ENCODE measurements around the gene CCDC34.

CCDC34 gene

DNA sequence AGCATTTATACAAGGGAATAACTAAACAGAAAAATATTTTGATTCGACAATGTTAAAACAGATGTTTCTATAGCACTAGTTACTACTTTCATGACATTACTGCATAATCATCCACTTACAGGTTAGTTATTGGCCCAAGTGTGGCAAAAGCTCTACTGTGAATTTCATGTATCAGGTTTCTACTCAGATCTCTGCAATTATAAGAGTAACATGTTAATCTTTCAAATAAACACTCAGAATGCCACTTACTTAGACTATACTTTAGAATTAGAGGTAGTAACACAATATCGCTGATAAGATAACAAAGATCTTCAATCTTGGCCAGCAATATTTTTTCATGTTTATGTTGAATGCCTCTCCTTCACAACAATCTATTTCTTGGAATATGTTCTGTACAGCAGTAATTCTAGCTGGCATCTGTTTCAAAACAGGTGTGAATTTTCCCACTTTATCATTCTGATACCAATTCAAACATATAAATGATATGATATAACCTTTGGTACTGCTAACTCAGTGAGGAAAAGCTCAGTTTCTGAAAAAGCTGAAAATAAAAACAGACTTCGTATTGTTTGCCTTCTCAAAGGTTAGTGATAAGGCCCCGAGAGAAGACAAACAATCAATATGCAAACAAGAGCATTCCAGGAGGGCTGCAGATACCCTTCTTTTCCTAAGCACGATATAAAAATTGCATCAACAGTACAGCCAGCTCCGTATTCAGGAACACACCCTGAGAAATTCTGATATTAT lies 11.0 kb upstream of the CCDC34 start:
- no peaks in the 10 kb centered on the region for H3K36me3 ChIP-seq (ENCODE audit: insufficient read depth, low read length)
- H3K9me3 ChIP-seq (ENCODE audit: insufficient read depth, low read depth, low read length), result no peaks in the 10 kb centered on the region
- H3K27me3 ChIP-seq (ENCODE audit: insufficient read depth, low read length, poor library complexity, severe bottlenecking), result no peaks in the 10 kb centered on the region
- no peak overlapping the region for H3K4me3 ChIP-seq (ENCODE audit: low read length, poor library complexity, severe bottlenecking)
- H3K4me1 ChIP-seq (ENCODE audit: insufficient read depth, low read length, poor library complexity, severe bottlenecking), result no peaks in the 10 kb centered on the region
- no peaks in the 10 kb centered on the region for H3K79me2 ChIP-seq (ENCODE audit: insufficient read depth, low read length)
- no peaks in the 10 kb centered on the region for H4K20me1 ChIP-seq (ENCODE audit: insufficient read depth, low read length, poor library complexity, severe bottlenecking)
- H2AFZ ChIP-seq (ENCODE audit: low read length), result no peak overlapping the region
- no peaks in the 10 kb centered on the region for H3F3A ChIP-seq (ENCODE audit: low read depth)
- H3K9me2 ChIP-seq (replicated peaks; ENCODE audit: low read depth, low read length), result no peaks in the 10 kb centered on the region
- H3K4me2 ChIP-seq (ENCODE audit: low read depth, low read length, poor library complexity, severe bottlenecking), result no peak overlapping the region
- TF ChIP-seq EZH2phosphoT487 (IDR thresholded peaks at IDR 0.05; ENCODE audit: borderline replicate concordance), result no peak
- TF ChIP-seq, protein P1, sequence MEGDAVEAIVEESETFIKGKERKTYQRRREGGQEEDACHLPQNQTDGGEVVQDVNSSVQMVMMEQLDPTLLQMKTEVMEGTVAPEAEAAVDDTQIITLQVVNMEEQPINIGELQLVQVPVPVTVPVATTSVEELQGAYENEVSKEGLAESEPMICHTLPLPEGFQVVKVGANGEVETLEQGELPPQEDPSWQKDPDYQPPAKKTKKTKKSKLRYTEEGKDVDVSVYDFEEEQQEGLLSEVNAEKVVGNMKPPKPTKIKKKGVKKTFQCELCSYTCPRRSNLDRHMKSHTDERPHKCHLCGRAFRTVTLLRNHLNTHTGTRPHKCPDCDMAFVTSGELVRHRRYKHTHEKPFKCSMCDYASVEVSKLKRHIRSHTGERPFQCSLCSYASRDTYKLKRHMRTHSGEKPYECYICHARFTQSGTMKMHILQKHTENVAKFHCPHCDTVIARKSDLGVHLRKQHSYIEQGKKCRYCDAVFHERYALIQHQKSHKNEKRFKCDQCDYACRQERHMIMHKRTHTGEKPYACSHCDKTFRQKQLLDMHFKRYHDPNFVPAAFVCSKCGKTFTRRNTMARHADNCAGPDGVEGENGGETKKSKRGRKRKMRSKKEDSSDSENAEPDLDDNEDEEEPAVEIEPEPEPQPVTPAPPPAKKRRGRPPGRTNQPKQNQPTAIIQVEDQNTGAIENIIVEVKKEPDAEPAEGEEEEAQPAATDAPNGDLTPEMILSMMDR (conservative IDR thresholded peaks at IDR 0.05; ENCODE audit: low read length), result no peak
- H3K9ac ChIP-seq (ENCODE audit: low read depth, low read length, poor library complexity, severe bottlenecking), result no peak overlapping the region

GRCh38 chr11:27373392-27373791 lies 10.4 kb upstream of the CCDC34 start:
- H3K79me2 ChIP-seq (ENCODE audit: insufficient read depth, low read length), result no peaks in the 10 kb centered on the region
- TF ChIP-seq EZH2phosphoT487 (IDR thresholded peaks at IDR 0.05; ENCODE audit: borderline replicate concordance), result no peak
- TF ChIP-seq, protein P1 (conservative IDR thresholded peaks at IDR 0.05; ENCODE audit: low read length), result no peak
- H3F3A ChIP-seq (ENCODE audit: low read depth), result no peaks in the 10 kb centered on the region
- H3K9me3 ChIP-seq (ENCODE audit: insufficient read depth, low read depth, low read length), result no peaks in the 10 kb centered on the region
- no peak overlapping the region for H2AFZ ChIP-seq (ENCODE audit: low read length)
- H4K20me1 ChIP-seq (ENCODE audit: insufficient read depth, low read length, poor library complexity, severe bottlenecking), result no peaks in the 10 kb centered on the region
- H3K4me3 ChIP-seq (ENCODE audit: low read length, poor library complexity, severe bottlenecking), result no peak overlapping the region
- no peaks in the 10 kb centered on the region for H3K27me3 ChIP-seq (ENCODE audit: insufficient read depth, low read length, poor library complexity, severe bottlenecking)
- H3K9me2 ChIP-seq (replicated peaks; ENCODE audit: low read depth, low read length), result no peaks in the 10 kb centered on the region
- H3K9ac ChIP-seq (ENCODE audit: low read depth, low read length, poor library complexity, severe bottlenecking), result no peak overlapping the region
- no peaks in the 10 kb centered on the region for H3K36me3 ChIP-seq (ENCODE audit: insufficient read depth, low read length)
- H3K4me1 ChIP-seq (ENCODE audit: insufficient read depth, low read length, poor library complexity, severe bottlenecking), result no peaks in the 10 kb centered on the region
- no peak overlapping the region for H3K4me2 ChIP-seq (ENCODE audit: low read depth, low read length, poor library complexity, severe bottlenecking)

GRCh38 chr11:27372164-27372563 lies 9.1 kb upstream of the CCDC34 start:
- Histone ChIP-seq H3K9me2 (replicated peaks; ENCODE audit: low read depth, low read length) (no peaks in the 10 kb centered on the region), H3K4me1 (ENCODE audit: insufficient read depth, low read length, poor library complexity, severe bottlenecking) (no peaks in the 10 kb centered on the region), H3F3A (ENCODE audit: low read depth) (no peaks in the 10 kb centered on the region), H2AFZ (ENCODE audit: low read length) (no peak overlapping the region), H3K36me3 (ENCODE audit: insufficient read depth, low read length) (no peaks in the 10 kb centered on the region), H3K9me3 (ENCODE audit: insufficient read depth, low read depth, low read length) (no peaks in the 10 kb centered on the region), H3K27me3 (ENCODE audit: insufficient read depth, low read length, poor library complexity, severe bottlenecking) (no peaks in the 10 kb centered on the region), H3K4me3 (ENCODE audit: low read length, poor library complexity, severe bottlenecking) (no peak overlapping the region), H3K79me2 (ENCODE audit: insufficient read depth, low read length) (no peaks in the 10 kb centered on the region), H4K20me1 (ENCODE audit: insufficient read depth, low read length, poor library complexity, severe bottlenecking) (no peaks in the 10 kb centered on the region), H3K9ac (ENCODE audit: low read depth, low read length, poor library complexity, severe bottlenecking) (no peak overlapping the region), H3K4me2 (ENCODE audit: low read depth, low read length, poor library complexity, severe bottlenecking) (no peak overlapping the region)
- TF ChIP-seq, protein P1 (conservative IDR thresholded peaks at IDR 0.05; ENCODE audit: low read length), result no peak
- no peak for TF ChIP-seq EZH2phosphoT487 (IDR thresholded peaks at IDR 0.05; ENCODE audit: borderline replicate concordance)
